Colon (tissue), 2 donors: ENCODE data around the gene MAPT.

Source experiments
- FAIRE-seq: peaks from 2 replicates; lab custom pipeline; 2012; peaks lifted over from hg19 to GRCh38; lab: Jason Lieb, UNC
- donor health status: control.
- donor health status: control.

MAPT gene

GRCh38 chr17:45894022-45894784 lies at the start of gene MAPT:
TSS of gene MAPT (plus strand) at chr17:45894554. CDS start at chr17:45962338, 67,784 bp downstream.
- FAIRE-seq: no peak

DNA sequence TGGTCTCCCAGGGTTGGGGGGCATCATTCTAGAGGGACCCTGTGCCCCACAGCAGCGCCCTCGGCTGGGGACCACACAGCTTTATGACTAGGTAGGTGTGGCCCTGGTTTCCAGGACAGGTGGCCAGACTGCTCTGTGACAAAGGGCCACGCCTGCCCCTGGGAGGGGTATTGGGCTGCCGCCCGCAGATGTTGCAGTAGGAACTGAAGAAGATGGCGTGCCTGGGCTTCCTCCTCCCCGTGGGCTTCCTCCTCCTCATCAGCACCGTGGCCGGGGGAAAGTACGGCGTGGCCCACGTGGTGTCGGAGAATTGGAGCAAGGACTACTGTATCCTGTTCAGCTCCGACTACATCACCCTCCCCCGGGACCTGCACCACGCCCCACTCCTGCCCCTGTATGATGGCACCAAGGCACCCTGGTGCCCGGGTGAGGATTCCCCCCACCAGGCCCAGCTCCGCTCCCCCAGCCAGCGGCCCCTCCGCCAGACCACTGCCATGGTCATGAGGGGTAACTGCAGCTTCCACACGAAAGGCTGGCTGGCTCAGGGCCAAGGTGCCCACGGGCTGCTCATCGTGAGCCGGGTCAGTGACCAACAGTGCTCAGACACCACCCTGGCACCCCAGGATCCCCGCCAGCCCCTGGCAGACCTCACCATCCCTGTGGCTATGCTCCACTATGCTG lies 49.5 kb upstream of the MAPT start, which contains the start of gene SPPL2C:
TSS of gene SPPL2C (plus strand) at position 187 of the 681 bp plus-strand sequence. CDS start at position 213, 26 bp downstream.
- no peak for FAIRE-seq

DNA sequence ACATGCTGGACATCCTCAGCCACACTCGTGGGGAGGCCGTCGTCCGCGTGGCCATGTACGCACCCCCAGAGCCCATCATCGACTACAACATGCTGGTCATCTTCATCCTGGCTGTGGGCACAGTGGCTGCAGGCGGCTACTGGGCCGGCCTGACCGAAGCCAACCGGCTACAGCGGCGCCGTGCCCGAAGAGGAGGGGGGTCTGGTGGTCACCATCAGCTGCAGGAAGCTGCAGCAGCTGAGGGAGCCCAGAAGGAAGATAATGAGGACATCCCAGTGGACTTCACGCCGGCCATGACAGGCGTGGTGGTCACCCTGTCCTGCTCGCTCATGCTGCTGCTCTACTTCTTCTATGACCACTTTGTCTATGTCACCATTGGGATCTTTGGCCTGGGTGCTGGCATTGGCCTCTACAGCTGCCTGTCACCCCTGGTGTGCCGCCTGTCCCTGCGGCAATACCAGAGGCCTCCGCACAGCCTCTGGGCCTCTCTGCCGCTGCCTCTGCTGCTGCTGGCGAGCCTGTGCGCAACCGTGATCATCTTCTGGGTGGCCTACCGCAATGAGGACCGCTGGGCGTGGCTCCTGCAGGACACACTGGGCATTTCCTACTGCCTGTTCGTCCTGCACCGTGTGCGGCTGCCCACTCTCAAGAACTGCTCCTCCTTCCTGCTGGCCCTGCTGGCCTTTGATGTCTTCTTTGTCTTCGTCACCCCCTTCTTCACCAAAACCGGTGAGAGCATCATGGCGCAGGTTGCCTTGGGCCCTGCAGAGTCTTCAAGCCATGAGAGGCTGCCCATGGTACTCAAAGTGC lies 48.8 kb upstream of the MAPT start:
- no peak for FAIRE-seq

GRCh38 chr17:45846223-45846622 lies 48.1 kb upstream of the MAPT start:
- FAIRE-seq: no peak

DNA sequence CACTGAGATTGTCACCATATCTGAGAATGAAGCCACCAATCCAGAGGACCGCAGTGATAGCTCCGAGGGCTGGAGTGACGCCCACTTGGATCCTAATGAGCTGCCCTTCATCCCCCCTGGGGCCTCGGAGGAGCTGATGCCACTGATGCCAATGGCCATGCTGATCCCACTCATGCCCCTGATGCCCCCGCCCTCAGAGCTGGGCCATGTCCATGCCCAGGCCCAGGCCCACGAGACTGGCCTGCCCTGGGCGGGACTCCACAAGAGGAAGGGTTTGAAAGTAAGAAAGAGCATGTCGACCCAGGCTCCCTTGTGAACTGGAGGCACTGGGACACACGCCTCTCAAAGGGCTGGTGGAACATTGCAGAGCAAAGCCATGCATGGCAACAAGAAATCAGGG lies 47.7 kb upstream of the MAPT start:
- no peak for FAIRE-seq

DNA sequence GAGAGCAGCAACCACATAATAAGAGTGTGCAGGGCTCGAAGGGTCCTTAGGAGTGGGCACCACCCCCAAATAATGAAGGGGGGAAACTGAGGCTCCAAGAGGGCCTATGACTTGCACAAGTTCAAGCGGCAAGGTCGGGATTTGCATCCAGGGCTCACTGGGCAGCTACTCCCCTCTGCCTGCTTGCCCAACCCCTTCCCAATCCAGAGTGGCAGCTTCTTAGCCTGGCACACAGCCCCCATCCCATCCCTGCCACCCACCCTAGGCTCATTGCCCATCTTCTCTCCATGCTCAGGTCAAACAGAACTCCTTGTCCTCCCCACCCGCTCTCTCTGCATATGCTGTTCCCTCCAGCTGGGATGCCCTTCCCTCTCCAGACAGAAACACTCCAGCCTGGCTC lies 47.3 kb upstream of the MAPT start:
- no peak for FAIRE-seq

GRCh38 chr17:45847747-45848146 lies 46.6 kb upstream of the MAPT start:
- no peak for FAIRE-seq

GRCh38 chr17:45848405-45848804 lies 45.9 kb upstream of the MAPT start:
- FAIRE-seq: no peak

DNA sequence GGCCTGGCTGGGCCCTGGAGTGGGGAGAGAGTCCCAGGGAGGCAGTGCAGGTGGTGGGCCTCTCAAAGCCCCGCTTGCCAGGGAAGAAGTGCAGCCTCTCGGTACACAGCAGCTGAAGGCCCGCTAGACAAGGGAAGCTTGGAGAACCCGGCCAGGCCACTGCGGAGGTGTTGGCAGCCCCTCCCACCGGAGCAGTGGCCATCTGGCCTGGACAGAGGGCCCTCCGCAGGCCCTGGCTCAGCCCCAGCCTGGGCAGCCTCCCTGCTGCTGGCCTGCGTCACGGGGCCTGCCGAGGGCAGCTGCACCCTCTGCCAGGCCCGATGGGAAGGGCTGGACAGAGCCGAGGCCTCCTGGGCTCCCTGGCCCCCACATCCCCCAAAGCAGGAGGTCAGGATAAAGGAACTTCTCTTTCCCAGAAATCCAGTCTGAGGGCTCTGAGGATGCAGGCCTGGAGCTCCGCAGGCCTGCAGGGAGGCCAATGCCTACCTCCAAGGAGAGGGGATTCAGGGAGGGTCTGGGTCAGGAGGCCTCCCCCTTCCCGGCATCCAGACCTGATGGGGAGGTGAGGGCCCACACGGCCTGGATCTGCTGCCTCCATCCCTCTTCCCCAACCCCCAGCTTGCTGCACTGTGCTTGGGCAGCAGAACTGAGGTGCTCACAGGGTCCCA lies 45.4 kb upstream of the MAPT start:
- FAIRE-seq: no peak

DNA sequence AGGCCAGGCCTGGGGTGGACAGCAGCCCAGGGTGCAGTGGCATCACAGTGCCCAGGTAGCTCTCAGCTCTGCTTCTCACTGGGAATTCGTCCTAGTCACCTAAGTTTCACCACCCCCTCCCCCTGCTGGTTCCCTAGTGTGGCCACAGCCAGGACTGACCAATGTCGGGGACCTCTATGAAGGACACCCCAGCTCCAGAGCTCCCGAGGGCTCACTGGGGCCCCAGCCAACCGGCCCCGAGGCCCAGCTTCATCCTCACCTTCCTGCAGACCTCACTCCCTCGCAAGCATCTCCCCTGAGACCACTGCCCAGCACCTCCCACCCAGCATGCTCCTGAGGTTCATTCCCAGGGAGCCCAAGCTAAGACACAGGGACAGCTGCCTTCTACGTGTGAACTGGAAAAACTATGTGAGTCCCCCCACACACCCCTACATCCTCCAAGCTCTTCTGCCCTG lies 44.8 kb upstream of the MAPT start:
- FAIRE-seq: no peak

GRCh38 chr17:45850011-45850410 lies 44.3 kb upstream of the MAPT start:
- no peak for FAIRE-seq

DNA sequence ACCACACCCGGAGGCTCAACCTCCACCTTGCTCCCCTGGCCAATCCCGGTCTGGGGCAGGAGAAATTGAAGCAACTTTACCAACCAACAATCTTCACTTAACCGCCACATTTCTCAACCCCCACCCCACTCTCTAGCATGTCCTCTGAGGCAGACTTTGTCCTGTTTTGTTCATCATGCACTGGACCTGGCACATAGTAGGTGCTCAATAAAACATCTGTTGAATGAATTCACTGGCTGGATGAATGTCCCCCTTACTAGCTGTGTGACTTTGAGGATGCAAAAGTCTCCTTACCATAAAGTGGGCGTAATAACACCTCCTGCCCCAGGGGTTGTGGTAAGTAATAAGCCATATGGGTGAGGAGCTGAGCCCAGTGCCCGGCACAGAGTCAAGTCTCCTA lies 43.9 kb upstream of the MAPT start:
- FAIRE-seq: no peak

DNA sequence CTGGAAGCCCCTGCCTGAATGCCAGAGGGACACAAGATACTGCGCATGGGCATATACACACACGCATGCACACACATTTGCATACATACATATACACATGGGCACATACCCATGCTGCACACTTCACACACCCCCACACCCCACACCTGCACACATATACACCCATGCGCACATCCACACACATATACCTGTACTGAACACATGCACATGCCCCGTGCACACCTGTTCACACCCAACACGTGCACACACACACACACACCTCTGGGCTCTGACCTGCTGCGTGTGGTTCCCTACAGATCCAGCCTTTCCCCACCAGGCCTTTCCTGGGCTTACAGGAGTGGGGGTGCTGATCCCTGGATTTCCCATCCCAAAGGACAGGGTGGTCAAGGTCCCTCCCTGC lies 43.3 kb upstream of the MAPT start:
- no peak for FAIRE-seq

DNA sequence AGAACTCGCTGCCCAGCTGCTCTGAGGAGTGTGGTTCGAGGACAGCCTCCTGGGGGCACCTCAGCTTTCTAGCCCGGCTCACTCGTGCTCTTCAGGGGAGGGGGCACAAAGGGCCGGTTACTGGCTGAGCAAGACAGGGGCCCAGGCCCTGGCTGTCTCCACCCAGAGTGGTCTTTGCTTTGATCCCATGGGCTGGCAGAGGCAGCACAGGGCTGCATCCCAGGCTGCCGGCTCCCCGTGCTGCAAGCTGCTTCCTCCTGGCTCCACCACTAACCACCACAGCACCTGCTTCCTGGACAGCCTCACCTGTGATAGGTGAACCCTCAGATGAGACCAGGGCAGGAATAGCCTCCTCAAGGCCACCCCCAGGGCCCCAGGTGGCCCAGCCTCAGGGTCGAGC lies 42.9 kb upstream of the MAPT start:
- FAIRE-seq: no peak

DNA sequence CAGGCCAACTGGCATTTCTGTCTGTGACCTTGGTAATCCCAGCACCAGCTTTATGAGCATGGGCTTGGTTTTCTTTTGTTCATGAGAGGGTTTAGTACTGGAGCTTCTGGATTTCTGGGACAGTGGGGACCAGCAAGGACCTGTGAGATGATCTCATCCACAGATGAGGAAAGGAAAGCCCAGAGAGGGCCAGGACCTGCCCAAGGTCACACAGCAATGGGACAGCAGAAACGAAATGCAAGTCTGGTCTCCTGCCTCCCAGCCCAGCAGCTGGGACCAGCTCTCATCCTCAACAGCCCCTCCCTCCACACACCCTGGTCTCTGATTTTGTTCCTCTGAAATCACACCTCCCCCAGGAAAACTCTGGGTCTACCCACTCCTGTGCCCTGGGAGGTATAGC lies 42.5 kb upstream of the MAPT start:
- FAIRE-seq: no peak

GRCh38 chr17:45852535-45853297 lies 41.6 kb upstream of the MAPT start:
- no peak for FAIRE-seq

GRCh38 chr17:45854209-45854608 lies 40.1 kb upstream of the MAPT start:
- no peak for FAIRE-seq

DNA sequence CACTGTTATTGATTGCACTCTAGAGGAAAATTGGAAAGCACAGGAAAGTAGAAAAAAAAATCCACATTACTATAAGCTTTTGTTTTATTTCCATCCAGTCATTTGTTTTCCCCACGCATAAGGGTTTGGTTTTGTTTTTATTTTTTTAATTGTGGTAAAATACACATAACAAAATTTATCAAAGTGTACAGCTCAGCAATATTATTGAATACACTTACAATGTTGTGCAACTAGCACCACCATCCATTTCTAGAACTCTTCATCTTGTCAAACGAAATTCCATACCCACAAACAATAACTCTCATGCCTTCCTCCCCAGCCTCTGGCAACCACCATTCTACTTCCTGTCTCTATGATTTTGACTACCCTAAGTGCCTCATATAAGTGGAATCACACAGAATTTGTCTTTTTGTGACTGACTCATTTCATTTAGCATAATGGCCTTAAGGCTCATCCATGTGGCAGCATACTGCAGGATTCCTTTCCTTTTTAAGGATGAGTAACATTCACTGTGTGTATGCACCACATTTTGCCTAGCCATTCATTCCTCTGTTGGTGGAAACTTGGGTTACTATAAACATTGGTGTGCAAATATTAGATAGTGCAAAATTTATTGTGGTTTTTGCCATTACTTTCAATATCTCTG lies 38.5 kb upstream of the MAPT start:
- FAIRE-seq: no peak

- FAIRE-seq: no peak
Observed at GRCh38 chr17:45857977-45858708, 36.2 kb upstream of the MAPT start.

DNA sequence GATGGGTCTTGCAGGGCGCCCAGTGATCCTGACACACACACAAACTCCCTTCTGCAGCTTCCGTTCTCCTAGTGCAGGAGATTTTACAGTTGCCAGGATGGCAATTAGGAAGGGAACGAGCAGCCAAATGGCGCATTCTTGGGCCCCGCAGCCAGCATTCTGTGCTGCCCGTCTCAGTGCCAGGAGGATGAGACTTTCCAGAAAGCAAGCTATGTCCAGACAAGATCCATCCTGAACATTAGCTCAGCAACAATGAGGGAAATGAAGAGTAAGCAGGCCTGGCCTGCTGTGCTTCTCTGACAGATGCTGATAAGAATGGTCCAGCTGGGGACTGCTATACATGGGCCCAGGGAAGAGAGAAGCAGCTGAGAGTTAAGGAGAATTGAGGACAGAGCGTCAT lies 33.2 kb upstream of the MAPT start:
- FAIRE-seq: no peak
